ENCODE results near the gene DENND4A. TPM values are rescaled to one million over a fixed set of nuclear protein-coding genes. Genes with fewer than 3 reads are reported as not detected.

The DENND4A gene
- total RNA-seq, 1 donor from 2014 or later = 17.1 TPM

GRCh38 chr15:65732698-65733097 lies 59.4 kb downstream of the DENND4A start:
- H3K36me3 Mint-ChIP-seq (ENCODE audit: low read depth, unreplicated experiment) = peaks cover 4% of the 10 kb centered on the region
- H3K27me3 Mint-ChIP-seq (ENCODE audit: unreplicated experiment) = no peaks in the 10 kb centered on the region
- H3K27ac Mint-ChIP-seq (ENCODE audit: unreplicated experiment) = no peak overlapping the region
- DNase-seq (ENCODE audit: low spot score) = no peak
- TF ChIP-seq, protein P1, sequence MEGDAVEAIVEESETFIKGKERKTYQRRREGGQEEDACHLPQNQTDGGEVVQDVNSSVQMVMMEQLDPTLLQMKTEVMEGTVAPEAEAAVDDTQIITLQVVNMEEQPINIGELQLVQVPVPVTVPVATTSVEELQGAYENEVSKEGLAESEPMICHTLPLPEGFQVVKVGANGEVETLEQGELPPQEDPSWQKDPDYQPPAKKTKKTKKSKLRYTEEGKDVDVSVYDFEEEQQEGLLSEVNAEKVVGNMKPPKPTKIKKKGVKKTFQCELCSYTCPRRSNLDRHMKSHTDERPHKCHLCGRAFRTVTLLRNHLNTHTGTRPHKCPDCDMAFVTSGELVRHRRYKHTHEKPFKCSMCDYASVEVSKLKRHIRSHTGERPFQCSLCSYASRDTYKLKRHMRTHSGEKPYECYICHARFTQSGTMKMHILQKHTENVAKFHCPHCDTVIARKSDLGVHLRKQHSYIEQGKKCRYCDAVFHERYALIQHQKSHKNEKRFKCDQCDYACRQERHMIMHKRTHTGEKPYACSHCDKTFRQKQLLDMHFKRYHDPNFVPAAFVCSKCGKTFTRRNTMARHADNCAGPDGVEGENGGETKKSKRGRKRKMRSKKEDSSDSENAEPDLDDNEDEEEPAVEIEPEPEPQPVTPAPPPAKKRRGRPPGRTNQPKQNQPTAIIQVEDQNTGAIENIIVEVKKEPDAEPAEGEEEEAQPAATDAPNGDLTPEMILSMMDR (IDR thresholded peaks at IDR 0.05; ENCODE audit: unreplicated experiment) = no peak
- H3K4me3 Mint-ChIP-seq (ENCODE audit: unreplicated experiment) = no peak overlapping the region
- H3K9me3 Mint-ChIP-seq (ENCODE audit: unreplicated experiment) = no peaks in the 10 kb centered on the region
- H3K4me1 Mint-ChIP-seq (ENCODE audit: unreplicated experiment) = no peaks in the 10 kb centered on the region

DNA sequence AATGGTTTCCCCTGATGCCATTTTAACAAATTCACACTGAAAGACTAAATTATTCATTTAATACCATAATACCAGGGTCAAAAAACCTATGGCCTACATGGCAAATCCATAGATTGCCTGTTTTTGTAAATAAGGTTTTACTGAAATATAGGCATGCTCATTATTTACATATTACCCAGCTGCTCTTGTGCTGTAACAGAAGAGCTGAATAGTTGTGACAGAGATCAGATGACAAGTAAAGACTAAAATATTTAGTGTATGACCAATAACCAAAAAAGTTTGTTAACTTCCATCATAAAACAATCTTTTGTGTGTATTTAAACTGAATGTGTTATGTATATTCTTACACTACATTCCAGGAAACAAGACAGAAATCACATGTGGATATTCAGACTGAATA lies 60.2 kb downstream of the DENND4A start:
- TF ChIP-seq, protein P1 (IDR thresholded peaks at IDR 0.05; ENCODE audit: unreplicated experiment) = no peak

GRCh38 chr15:65730549-65731172 lies 61.4 kb downstream of the DENND4A start:
- Mint-ChIP-seq H3K36me3 (ENCODE audit: low read depth, unreplicated experiment) (peaks cover 4% of the 10 kb centered on the region), H3K27me3 (ENCODE audit: unreplicated experiment) (no peaks in the 10 kb centered on the region), H3K27ac (ENCODE audit: unreplicated experiment) (no peak overlapping the region), H3K4me3 (ENCODE audit: unreplicated experiment) (no peak overlapping the region), H3K9me3 (ENCODE audit: unreplicated experiment) (no peaks in the 10 kb centered on the region), H3K4me1 (ENCODE audit: unreplicated experiment) (no peaks in the 10 kb centered on the region)
- TF ChIP-seq, protein P1 (IDR thresholded peaks at IDR 0.05; ENCODE audit: unreplicated experiment) = no peak
- DNase-seq (ENCODE audit: low spot score) = no peak

More for the DNA sequence above, 60.2 kb downstream of the DENND4A start:
- no peak overlapping the region for H3K27ac Mint-ChIP-seq (ENCODE audit: unreplicated experiment)
- peaks cover 4% of the 10 kb centered on the region for H3K36me3 Mint-ChIP-seq (ENCODE audit: low read depth, unreplicated experiment)
- H3K9me3 Mint-ChIP-seq (ENCODE audit: unreplicated experiment) = no peaks in the 10 kb centered on the region
- no peaks in the 10 kb centered on the region for H3K4me1 Mint-ChIP-seq (ENCODE audit: unreplicated experiment)
- no peak overlapping the region for H3K4me3 Mint-ChIP-seq (ENCODE audit: unreplicated experiment)
- H3K27me3 Mint-ChIP-seq (ENCODE audit: unreplicated experiment) = no peaks in the 10 kb centered on the region
- DNase-seq (ENCODE audit: low spot score) = no peak

GRCh38 chr15:65724464-65725215 lies 67.5 kb downstream of the DENND4A start:
- Mint-ChIP-seq H3K27me3 (ENCODE audit: unreplicated experiment) (no peaks in the 10 kb centered on the region), H3K9me3 (ENCODE audit: unreplicated experiment) (no peaks in the 10 kb centered on the region), H3K4me1 (ENCODE audit: unreplicated experiment) (no peaks in the 10 kb centered on the region), H3K36me3 (ENCODE audit: low read depth, unreplicated experiment) (peaks cover 5% of the 10 kb centered on the region), H3K27ac (ENCODE audit: unreplicated experiment) (no peak overlapping the region), H3K4me3 (ENCODE audit: unreplicated experiment) (no peak overlapping the region)
- DNase-seq (ENCODE audit: low spot score) = no peak
- TF ChIP-seq, protein P1 (IDR thresholded peaks at IDR 0.05; ENCODE audit: unreplicated experiment) = no peak

GRCh38 chr15:65723876-65724275 lies 68.2 kb downstream of the DENND4A start:
- H3K4me1 Mint-ChIP-seq (ENCODE audit: unreplicated experiment) = no peaks in the 10 kb centered on the region
- TF ChIP-seq, protein P1 (IDR thresholded peaks at IDR 0.05; ENCODE audit: unreplicated experiment) = no peak
- no peak overlapping the region for H3K27ac Mint-ChIP-seq (ENCODE audit: unreplicated experiment)
- no peak for DNase-seq (ENCODE audit: low spot score)
- H3K9me3 Mint-ChIP-seq (ENCODE audit: unreplicated experiment) = no peaks in the 10 kb centered on the region
- no peaks in the 10 kb centered on the region for H3K27me3 Mint-ChIP-seq (ENCODE audit: unreplicated experiment)
- no peak overlapping the region for H3K4me3 Mint-ChIP-seq (ENCODE audit: unreplicated experiment)
- H3K36me3 Mint-ChIP-seq (ENCODE audit: low read depth, unreplicated experiment) = peaks cover 9% of the 10 kb centered on the region

Measured in endothelial cell (in vitro differentiated cells).